CD4-positive, alpha-beta T cell treated with Interleukin-15 for 4 hours (primary cell): ENCODE measurements around the gene HSD3B1.
"Not testable (repeated sequence)": the region's sequence is repeated elsewhere in the genome, so short reads cannot be mapped to it uniquely, and the experiment has no call there.

Source experiments
- DNase-seq: peaks from one replicate; pipeline ENCODE4 v3.0.0-alpha.2; 2020; ENCODE audit warnings: low spot score

HSD3B1 gene

DNA sequence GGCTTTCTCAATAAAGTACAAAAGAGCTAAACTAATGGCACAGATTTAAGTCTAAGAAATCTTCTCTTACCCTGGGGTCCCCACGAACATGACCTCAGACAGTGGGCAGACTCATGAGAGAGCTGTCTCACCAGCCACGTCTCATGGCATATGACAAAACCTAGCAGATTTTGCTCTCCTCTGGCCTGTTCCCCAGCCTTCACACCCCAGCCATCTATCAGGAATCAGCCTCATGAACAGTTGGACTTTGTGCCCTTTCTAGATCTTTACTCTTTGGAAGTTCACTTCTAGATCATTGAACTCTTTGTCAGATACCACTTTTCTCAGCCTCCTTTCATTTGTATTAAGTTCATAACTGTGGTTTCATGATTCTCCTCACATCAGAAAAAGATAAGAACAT lies 14.2 kb upstream of the HSD3B1 start:
- DNase-seq: no peak

DNA sequence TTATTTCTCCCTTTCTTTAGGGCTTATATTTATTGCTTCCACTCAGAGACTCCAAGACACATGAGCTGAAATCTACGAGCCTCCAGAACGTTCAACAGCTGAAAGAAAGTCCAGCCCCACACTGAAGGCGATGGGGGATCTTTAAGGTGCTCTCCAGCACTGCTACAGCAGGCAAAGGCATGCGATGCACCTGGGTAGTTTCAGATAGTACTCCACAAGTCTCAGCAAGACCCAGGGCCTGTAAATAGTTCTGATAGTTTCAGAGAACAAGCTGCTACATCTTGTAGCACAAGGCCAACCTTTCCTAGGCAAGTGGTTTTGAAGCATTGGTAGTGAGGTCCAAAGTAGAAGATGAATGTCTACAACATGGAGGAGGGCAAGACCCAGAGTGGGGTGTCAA lies 2.2 kb upstream of the HSD3B1 start:
- no peak for DNase-seq

DNA sequence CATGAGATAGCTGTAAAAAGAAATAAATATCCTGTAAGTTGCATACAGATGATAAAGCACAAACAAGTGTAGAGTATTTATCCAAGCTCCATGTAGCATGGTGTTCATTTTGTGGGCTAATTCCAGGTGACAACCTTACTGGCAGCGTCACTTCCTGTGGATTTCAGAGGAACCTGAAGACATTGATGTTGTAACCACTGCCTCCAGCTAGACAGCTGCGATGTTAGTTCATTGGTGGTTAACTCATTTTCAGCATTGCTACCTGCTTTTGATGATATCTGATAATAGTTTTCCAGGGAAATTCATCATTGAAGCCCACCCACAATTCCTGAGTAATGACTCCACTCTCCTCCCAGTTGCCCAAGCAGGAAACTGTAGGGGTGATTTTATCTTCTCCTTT lies 3.0 kb downstream of the HSD3B1 start:
- DNase-seq: no peak

DNA sequence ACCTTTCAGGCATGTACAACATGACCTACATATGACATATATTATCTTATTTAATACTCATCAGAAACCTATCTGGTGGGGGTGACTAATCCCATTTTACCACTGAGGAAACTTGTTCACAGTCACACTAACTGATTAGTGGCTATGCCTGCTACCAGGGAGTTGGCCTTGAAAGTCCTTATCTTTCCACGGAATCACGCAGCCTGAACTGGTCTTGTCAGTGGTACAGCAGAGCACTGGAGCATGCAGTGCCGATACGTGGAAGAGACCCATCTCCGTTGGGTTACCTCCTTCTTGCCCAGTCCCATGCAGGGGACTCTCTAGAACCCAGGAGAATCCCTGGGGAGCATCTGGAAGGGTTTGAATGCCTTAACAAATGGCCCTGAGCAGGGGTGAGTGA lies 8.2 kb downstream of the HSD3B1 start:
- no peak for DNase-seq

DNA sequence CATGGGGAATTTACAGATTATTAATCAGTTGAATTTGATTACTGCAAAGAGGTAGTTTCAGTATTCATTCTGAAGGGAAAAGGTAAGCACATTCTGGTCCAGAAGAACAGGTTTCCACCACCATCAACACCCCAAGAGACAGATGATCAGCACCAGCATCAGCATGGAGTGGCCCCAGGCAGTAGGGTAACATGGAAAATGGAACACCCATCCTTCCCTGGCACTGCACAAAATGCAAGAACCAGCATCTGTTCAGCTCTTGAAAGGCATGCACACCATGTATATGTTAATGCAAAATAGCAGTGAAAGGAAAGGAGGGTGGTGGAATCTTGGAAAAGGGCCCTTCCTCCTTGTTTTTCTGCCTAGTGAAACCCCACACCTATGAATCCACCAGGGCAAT lies 9.2 kb downstream of the HSD3B1 start:
- DNase-seq: no peak

DNA sequence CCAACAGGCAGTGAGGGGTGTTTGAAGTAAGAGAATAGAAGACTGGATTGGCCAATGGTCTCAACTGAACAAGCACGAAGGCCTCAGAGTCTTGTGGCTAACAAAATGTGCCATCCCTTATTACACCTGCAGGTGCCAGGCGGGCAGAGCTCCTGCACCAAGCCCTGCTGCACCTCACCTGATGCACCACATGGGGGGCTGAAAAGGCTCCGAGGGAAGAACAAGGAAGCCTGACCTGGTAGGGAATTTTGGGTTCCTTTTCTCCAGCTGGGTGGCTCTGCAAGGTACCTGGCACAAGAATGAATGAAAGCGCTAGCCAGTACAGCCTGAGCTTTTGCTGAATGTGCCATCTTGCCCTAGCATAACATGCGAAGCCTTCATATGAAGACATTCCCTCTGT lies 9.7 kb downstream of the HSD3B1 start:
- no peak for DNase-seq

DNA sequence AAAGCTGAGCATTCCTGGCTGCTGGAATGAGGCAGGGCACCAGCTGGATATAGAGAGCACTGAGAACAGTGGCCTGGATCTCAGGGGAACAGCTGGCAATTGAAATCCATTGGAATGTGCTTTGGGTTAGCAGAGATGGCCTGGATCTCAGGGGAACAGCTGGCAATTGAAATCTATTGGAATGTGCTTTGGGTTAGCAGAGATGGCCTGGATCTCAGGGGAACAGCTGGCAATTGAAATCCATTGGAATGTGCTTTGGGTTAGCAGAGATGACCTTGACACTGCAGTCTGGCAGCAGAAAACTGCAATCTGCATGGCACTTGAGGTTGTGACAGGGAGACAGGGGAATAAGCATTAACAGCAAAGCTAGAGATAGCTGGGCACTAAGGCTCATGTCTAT lies 10.7 kb downstream of the HSD3B1 start:
- DNase-seq: not testable (repeated sequence)

DNA sequence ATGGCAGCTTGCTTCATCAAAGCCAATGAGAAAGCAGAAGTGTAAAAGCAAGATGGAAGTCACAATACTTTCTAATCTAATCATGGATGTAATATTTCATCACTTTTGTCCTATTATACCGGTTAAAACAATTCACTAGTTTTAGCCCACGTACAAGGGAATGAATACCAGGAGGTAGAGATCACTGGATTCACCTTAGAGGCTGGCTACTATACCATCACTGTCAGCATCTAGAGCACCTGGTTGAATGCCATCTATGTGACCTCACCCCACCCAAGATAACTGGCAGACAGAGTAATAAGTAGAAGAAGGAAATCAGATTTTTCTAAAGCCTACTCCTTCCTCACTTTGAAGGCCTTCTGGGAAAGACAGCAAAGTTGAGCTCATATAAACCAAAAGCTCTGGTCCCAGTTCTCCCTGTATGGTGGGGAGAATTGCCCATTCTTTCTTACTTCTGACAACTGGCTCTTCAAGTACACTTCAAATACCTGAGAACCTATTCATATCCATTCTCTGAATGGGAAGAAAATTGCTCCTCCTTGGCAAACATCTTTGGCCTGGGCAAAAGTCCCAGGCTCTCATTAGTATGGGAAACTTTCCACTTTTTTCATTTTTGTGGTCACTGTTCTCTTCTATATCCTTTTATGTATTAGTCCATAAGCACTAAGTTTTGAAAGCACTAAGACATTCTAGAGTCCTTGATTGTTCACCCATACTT lies 24.8 kb downstream of the HSD3B1 start:
- DNase-seq: no peak

DNA sequence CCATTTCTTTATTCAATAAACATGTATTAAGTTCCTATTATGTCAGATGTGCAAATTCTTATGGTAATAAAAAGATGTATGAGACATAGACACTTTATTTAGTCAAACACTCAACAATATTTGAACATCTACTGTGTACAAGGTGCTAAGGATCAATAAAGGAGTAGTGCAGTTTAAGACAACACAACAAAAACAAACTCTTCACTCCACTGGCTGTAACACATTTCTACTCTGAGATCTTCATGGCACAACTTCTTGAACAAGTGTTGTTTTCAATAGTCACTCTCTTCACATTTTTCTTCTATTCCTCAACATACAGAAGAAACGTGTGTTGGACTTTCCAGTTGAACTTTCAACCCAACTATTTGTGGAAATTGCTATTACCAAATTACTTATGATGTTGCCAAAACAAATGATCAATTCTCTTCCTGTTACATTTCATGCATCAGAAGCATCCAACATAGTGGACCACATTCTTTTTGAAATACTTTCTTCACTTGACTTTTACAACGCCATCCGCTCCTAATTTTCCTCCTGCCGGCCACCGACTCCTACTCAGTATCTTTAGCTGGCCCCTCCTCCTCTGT lies 25.4 kb downstream of the HSD3B1 start:
- no peak for DNase-seq

DNA sequence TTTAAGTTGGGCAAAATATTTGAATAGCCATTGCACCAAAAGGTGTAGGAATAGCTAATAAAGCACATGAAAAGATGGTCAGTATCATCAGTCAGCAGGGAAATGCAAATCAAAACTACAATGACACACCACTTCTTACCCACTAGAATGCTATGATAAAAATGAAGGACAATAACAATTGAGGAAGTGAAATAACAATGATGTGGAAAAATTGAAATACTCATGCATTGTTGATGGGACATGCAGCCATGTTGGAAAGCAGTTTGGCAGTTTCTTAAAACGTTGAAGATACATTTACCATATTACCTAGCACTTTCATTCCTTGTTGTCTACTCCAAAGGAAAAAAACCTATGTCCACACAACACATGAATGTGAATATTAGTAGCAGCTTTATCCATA lies 28.4 kb downstream of the HSD3B1 start:
- no peak for DNase-seq

DNA sequence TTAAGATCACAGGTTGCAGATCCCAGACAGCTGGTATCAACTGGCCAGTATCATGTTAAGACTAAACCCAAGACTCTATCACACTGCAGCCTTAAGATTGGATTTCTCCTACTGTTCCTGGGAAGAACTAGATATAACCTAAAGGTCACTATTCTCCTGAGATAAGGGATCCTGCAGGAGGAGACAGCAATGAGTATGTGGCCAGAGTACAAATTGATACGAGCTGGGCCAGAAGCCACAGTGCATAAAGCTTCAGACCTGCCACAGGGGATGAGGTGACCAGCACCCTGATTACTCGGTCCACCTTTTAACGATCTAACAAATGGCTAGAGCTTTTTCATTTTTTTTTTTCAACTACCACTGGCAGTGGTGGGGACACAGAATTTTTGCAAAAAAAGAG lies 31.0 kb downstream of the HSD3B1 start:
- DNase-seq: no peak

DNA sequence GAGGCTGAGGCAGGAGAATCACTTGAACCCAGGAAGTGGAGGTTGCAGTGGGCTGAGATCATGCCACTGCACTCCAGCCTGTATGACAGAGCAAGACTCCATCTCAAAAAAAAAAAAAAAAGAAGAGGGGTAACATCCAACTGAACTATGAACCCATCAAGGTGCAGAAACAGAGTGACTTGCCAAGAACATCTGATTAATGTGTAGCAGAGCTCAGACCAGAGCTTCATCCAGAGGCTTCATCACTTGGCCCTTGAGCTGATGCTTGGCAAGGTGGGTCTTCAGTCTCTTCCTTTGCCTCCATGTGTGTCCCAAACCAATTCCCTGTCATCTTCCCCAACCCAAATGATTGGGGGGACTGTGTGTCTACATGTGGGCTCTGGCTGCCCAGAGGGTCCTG lies 32.6 kb downstream of the HSD3B1 start:
- DNase-seq: no peak

DNA sequence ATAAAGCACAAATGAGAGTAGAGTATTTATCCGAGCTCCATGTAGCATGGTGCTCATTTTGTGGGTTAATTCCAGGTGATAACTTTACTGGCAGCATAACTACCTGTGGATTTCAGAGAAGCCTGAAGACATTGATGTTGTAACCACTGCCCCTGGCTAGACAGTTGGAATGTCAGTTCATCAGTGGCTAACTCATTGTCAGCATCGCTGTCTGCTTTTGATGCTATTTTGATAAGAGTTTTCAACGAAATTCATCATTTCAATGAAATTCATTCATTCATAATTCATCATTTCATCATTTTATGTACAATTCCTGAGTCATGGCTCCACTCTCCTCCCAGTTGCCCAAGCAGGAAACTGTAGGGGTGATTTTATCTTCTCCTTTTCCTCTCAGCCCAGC lies 34.4 kb downstream of the HSD3B1 start:
- no peak for DNase-seq

DNA sequence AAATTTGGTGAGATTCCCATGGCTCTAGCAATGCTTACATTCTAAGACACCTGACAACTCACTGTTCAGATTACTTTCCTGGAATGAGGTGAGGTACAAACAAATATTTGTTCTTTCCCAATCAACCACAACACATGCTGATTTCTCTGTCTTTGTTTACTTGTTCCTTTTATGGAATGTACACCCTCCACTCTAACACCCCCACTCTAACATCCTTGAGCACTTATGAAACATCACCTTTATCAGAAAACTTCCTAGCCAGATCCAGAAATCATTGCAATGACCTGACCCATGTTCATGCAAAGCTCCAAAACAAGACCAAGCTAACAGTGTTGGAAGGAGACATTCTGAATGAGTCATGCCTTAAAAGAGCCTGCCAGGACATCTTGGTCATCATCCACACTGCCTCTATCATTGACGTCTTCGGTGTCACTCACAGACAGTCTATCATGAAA lies 35.5 kb downstream of the HSD3B1 start:
- no peak for DNase-seq

DNA sequence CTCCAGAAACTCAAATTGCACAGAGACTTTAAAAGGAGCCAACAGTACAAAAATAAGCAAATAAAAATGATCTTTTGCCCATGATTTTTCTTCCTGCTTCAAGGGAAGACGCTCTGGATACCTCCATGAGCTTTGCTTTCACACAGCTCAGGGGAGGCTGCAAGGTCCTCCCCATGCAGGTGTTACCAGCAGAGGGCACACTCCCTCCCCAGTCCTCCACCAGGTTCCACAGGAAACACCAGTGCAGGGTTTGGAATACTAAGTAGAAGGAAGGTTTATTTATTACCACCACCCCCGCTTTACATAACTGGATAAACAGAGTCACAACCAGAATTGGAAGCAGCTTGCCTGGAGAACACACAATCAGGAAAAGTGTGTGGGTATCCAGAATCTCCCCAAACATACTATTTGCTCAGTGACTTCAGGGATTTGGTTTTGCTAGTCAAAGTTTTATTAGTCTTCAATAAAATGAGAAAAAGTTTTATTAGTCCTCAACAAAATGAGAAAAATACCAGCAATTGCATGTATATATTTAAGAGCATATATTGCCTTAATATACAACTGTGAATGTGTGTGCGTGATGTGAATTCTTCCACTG lies 37.3 kb downstream of the HSD3B1 start:
- DNase-seq: no peak

DNA sequence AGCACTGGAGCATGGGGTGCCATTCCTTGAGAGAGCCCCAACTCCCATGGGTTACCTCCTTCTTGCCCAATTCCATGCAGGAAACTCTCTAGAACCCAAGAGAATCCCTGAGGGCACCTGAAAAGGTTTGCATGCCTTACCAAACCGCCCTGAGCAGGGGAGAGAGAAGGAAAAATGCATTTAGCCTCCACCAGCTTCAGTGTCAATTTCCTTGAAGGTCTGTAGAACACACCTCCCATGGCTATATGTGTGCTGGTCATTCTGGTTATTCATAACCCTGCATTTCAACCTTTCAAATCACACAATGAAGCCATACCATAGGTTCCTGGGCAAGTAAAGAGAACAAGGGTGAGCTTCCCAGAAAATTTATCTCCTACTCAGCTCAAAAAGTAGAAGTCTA lies 39.6 kb downstream of the HSD3B1 start:
- no peak for DNase-seq

DNA sequence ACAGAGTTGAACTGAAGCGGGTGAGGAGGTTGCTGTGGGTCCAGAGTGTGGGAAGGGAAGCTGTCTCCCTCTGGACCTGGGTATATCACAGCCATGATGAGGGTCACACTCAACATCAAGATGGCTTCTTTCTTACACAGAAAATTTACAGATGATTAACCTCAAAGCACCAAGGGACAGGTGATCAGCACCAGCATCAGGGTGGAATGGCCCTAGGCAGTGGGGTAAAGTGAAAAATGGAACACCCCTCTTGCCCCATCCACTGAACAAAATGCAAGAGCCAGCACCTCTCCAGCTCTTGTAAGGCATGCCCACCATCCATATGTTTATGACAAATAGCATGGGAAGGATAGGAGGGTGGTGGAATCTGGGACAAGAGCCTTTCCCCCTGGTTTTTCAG lies 40.3 kb downstream of the HSD3B1 start:
- DNase-seq: no peak

DNA sequence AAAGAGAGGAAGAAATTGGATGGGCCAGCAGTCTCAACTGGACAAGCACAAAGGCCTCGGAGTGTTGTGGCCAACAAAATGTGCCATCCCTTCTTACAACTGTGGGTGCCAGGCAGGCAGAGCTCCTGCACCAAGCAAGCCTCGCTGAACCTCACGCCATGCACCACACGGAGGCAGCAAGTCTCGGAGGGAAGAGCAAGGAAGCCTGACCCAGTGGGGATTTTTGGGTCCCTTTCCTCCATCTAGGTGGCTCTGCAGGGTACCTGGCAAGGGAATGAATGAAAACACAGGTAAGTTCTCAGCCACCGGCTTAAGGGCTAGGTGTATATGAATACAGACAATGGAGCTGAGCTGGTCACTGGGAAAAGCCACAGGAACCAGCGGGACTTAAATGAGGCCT lies 40.8 kb downstream of the HSD3B1 start:
- no peak for DNase-seq

DNA sequence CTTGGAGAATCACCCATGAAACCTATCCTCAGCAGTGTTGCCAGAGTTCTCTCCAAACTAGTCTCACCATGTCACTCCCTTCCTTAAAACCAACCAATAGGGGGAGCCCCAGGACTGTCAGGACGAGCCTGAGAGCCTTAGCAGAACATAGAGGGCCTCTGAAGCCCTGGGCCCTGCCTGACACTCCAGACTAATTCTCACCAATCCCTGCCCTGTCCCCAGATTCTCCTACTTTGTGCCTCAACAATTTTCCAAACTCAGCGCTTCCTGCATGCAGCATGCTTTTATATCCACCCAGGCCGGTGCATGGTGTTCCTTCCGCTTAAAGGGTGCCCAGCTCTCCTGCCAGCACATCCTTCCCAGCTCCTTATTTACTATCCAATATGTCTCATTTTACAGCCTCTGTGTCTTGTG lies 42.7 kb downstream of the HSD3B1 start:
- peak; percentile 25 for DNase-seq

DNA sequence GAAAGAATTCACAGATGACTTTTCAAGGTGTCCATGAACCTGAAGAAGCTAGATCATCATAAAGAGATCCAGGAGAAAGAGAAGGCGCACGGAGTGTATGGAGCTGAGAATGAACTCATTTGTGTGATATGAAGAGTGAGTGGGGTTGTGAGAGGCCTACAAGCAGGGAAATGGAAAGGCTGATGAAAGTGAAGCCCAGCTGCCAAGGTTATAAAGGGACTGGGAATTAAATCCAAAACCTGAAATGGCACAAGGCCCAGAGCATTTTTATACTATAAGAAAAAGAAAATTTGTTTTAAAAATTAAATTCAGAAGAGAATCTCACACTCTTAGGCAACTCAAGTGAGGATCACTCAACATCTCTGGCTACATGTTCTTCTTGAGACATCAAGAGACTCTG lies 43.4 kb downstream of the HSD3B1 start:
- DNase-seq: no peak

DNA sequence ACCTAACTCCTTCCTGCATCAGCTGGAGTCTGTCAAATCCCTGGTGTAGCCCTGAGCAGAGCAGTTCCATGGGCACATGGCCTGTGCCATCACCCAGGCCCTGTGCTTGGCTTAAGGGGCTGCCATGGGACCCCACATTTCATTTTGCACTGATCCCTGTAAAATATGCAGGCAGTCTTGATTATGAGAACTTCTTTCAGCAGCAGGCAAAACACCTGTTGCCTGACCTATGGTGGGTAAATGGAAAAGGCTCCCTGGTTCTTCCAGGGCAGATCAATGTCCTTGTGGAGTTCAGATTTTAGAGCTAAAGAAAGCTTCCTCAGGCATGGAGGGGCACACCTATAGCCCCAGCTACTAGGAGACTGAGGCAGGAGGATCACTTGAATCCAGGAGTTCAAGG lies 44.2 kb downstream of the HSD3B1 start:
- DNase-seq: no peak

DNA sequence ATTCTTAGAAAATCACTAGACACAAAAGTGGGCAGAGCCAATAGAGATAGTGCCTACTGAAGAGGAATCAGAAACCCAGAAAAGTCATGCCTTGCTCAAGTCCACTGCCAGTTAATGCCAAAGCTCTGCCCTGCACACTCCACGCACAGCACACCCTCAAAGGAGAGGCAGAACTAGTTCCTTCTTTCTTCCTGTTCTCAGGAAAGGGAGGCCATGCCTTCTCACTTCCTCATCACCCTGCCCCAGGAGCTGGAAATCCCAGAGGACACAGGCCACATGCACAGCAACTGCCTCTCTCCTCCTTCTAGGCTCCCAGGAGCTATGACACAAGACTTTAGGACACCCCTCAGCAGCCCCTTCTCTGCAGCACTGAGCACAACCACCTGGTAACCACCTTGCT lies 45.6 kb downstream of the HSD3B1 start:
- DNase-seq: not testable (repeated sequence)

DNA sequence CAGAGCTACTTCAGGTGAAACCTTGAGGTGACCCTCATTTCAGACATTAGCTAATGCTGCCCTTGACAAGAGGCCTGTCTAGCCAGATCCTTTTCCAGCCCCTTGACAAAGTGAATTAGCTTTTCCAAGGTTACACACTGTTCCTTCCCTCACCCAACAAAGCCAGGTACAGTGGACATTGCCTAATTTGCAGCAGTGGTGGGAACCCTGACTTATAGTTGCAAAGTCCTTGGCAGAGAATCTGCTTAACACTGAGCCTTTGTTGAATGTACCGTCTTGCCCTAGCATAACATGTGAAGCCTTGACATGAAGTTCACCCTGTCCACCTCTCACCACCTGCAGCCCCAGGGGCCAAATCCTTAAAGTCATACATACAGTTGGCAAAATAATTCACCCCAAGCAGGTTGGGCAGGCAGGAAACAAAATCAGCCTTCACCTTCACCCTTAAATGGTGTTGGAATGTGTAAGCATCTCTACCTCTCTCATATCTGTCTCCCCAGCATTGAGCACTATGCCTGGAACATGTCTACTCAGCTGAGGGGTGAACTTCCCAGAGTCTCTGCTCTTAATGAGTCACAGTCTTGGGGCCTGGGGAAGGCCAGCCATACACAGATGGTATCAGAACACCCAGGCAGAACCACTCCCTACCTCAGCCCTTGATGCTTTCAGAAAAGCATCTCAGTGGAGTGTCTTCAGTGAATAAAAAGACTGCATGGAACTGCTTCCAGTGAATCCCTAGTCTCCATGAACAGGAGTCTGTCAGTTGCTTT lies 46.5 kb downstream of the HSD3B1 start:
- DNase-seq: not testable (repeated sequence)
